ENCODE results near the gene CPVL.

Gene CPVL

GRCh38 chr7:29053105-29053872 is 93.0 kb downstream of the CPVL start:
- POLR2A ChIA-PET (ENCODE audit: low non-redundant PET), result no interaction called here

GRCh38 chr7:29046978-29047377 is 99.4 kb downstream of the CPVL start:
- no peak overlapping the region for H3K27ac ChIP-seq
- ChIA-PET POLR2A (ENCODE audit: low non-redundant PET) (no interaction called here), CTCF (interaction anchor here (0.6 kb wide), 1 partner anchor 100 kb away, joined by 6 read pairs; no protein-coding TSS in a partner anchor)
- DNase-seq (ENCODE audit: low spot score), result no peak
- no peak for TF ChIP-seq CTCF (conservative IDR thresholded peaks at IDR 0.05; ENCODE audit: low read depth)

More at GRCh38 chr7:29053105-29053872, 93.0 kb downstream of the CPVL start:
- no peak for TF ChIP-seq CTCF (conservative IDR thresholded peaks at IDR 0.05; ENCODE audit: low read depth)
- CTCF ChIA-PET, result interaction anchor here (0.6 to 0.7 kb wide), 2 partner anchors 34 to 404 kb away, joined by 3 read pairs; no protein-coding TSS in a partner anchor
- DNase-seq (ENCODE audit: low spot score), result no peak
- no peak overlapping the region for H3K27ac ChIP-seq

GRCh38 chr7:29045258-29046086 is 100.9 kb downstream of the CPVL start:
- CTCF ChIA-PET, result interaction anchor here (0.5 to 0.6 kb wide), 2 partner anchors 40 to 55 kb away, joined by 5 read pairs; no protein-coding TSS in a partner anchor

DNA sequence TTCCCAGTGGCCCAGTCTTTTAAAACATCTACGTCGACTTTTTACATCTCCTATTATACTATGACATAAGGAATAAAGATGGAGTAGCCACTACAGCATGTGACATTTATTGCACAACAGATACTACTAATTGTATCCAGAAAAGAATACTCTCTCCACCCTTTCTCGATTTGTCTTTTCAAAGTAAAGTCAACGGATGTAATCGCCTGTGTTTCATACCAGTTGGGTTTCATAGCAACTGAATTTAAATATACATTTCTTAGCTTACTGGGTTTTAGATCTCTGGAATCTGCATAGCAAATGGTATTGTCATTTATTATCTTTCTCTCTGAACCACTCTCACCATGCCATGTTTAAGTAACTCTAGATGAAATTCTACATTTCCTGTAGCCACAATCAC is 101.8 kb downstream of the CPVL start:
- ChIA-PET POLR2A (ENCODE audit: low non-redundant PET) (no interaction called here), CTCF (no interaction called here)
- no peak for DNase-seq (ENCODE audit: low spot score)
- no peak overlapping the region for H3K27ac ChIP-seq
- no peak for TF ChIP-seq CTCF (conservative IDR thresholded peaks at IDR 0.05; ENCODE audit: low read depth)

More at GRCh38 chr7:29045258-29046086, 100.9 kb downstream of the CPVL start:
- no peak for TF ChIP-seq CTCF (conservative IDR thresholded peaks at IDR 0.05; ENCODE audit: low read depth)
- DNase-seq (ENCODE audit: low spot score), result no peak
- POLR2A ChIA-PET (ENCODE audit: low non-redundant PET), result no interaction called here
- H3K27ac ChIP-seq, result no peak overlapping the region

GRCh38 chr7:29043576-29043975 is 102.8 kb downstream of the CPVL start:
- ChIA-PET CTCF (interaction anchor here (1.0 kb wide), 1 partner anchor 87 kb away, joined by 3 read pairs; no protein-coding TSS in a partner anchor), POLR2A (ENCODE audit: low non-redundant PET) (no interaction called here)
- no peak overlapping the region for H3K27ac ChIP-seq
- DNase-seq (ENCODE audit: low spot score), result no peak
- TF ChIP-seq CTCF (conservative IDR thresholded peaks at IDR 0.05; ENCODE audit: low read depth), result no peak

- CTCF ChIA-PET, result interaction anchor here (1.0 kb wide), 1 partner anchor 86 kb away, joined by 3 read pairs; no protein-coding TSS in a partner anchor
- H3K27ac ChIP-seq, result no peak overlapping the region
- TF ChIP-seq CTCF (conservative IDR thresholded peaks at IDR 0.05; ENCODE audit: low read depth), result no peak
- POLR2A ChIA-PET (ENCODE audit: low non-redundant PET), result no interaction called here
- no peak for DNase-seq (ENCODE audit: low spot score)
These were observed 103.5 kb downstream of the CPVL start for GRCh38 chr7:29042824-29043231.
